Measurements from ENCODE around the gene SYT17. TPM values are rescaled to one million over a fixed set of nuclear protein-coding genes. Genes with fewer than 3 reads are reported as not detected.

The SYT17 gene
- polyA plus RNA-seq, 3 donors = 0.81 to 4.9 (median 1.1) TPM

GRCh38 chr16:19228052-19228451 lies 60.0 kb downstream of the SYT17 start:
- no peaks in the 10 kb centered on the region for H3K79me2 ChIP-seq (ENCODE audit: insufficient read depth, low read length)

GRCh38 chr16:19228575-19228974 lies 60.5 kb downstream of the SYT17 start:
- TF ChIP-seq CTCF (IDR thresholded peaks at IDR 0.05) = no peak
- Mint-ChIP-seq H3K9me3 (peaks cover 5 to 16% (median 13%) of the 10 kb centered on the region in 7 donors), H3K4me1 (peaks cover 7% of the 10 kb centered on the region), H3K27ac (no peak overlapping the region), H3K27me3 (ENCODE audit: low read depth in 3 of 3) (peaks cover 0 to 10% (median 5%) of the 10 kb centered on the region in 3 donors), H3K36me3 (peaks cover 0 to 2% of the 10 kb centered on the region in 2 donors), H3K4me3 (no peak overlapping the region)
- intact Hi-C loops (cut with micrococcal nuclease) = no loop called here
- Histone ChIP-seq H3K4me3 (replicated peaks in 1 of 3; ENCODE audit: low read depth in 2 of 3, low read length in 3 of 3) (no peak overlapping the region), H3K4me2 (replicated peaks; ENCODE audit: extremely low read depth, low read length, poor library complexity, severe bottlenecking) (no peak overlapping the region), H2AFZ (ENCODE audit: insufficient read depth, low read depth, low read length, poor library complexity, severe bottlenecking) (no peak overlapping the region), H3K36me3 (replicated peaks in 1 of 2; ENCODE audit: control insufficient read depth in 1 of 2, insufficient read depth in 2 of 2, low read length in 2 of 2) (no peaks in the 10 kb centered on the region), H3K9me3 (replicated peaks in 1 of 2; ENCODE audit: control insufficient read depth in 1 of 2, insufficient read depth in 1 of 2, low read length in 2 of 2) (peaks cover 4 to 12% of the 10 kb centered on the region in 2 donors), H3K4me1 (ENCODE audit: control insufficient read depth in 1 of 2, insufficient read depth in 2 of 2, low read length in 2 of 2) (peaks cover 6 to 7% of the 10 kb centered on the region in 2 donors), H3K9ac (ENCODE audit: insufficient read depth, low read length, poor library complexity, severe bottlenecking) (no peak overlapping the region), H3K27ac (ENCODE audit: low read depth in 1 of 2, low read length in 2 of 2) (no peak overlapping the region), H4K20me1 (ENCODE audit: insufficient read depth, low read length) (no peaks in the 10 kb centered on the region), H3K79me2 (ENCODE audit: insufficient read depth, low read length) (no peaks in the 10 kb centered on the region), H3K27me3 (ENCODE audit: control insufficient read depth in 2 of 2, insufficient read depth in 2 of 2, low read length in 2 of 2) (no peaks in the 10 kb centered on the region)
- DNase-seq = no peak
- WGBS (ENCODE audit: insufficient coverage) = 80% methylated on average over 1 of the region's 3 CpGs

More at GRCh38 chr16:19228052-19228451, 60.0 kb downstream of the SYT17 start:
- Histone ChIP-seq H3K4me2 (replicated peaks; ENCODE audit: extremely low read depth, low read length, poor library complexity, severe bottlenecking) (no peak overlapping the region), H3K4me3 (replicated peaks in 1 of 3; ENCODE audit: low read depth in 2 of 3, low read length in 3 of 3) (no peak overlapping the region), H3K27me3 (ENCODE audit: control insufficient read depth in 2 of 2, insufficient read depth in 2 of 2, low read length in 2 of 2) (no peaks in the 10 kb centered on the region), H4K20me1 (ENCODE audit: insufficient read depth, low read length) (no peaks in the 10 kb centered on the region), H3K9me3 (replicated peaks in 1 of 2; ENCODE audit: control insufficient read depth in 1 of 2, insufficient read depth in 1 of 2, low read length in 2 of 2) (peaks cover 4 to 12% of the 10 kb centered on the region in 2 donors), H3K36me3 (replicated peaks in 1 of 2; ENCODE audit: control insufficient read depth in 1 of 2, insufficient read depth in 2 of 2, low read length in 2 of 2) (no peaks in the 10 kb centered on the region), H2AFZ (ENCODE audit: insufficient read depth, low read depth, low read length, poor library complexity, severe bottlenecking) (no peak overlapping the region), H3K4me1 (ENCODE audit: control insufficient read depth in 1 of 2, insufficient read depth in 2 of 2, low read length in 2 of 2) (peaks cover 9 to 11% of the 10 kb centered on the region in 2 donors), H3K9ac (ENCODE audit: insufficient read depth, low read length, poor library complexity, severe bottlenecking) (no peak overlapping the region), H3K27ac (ENCODE audit: low read depth in 1 of 2, low read length in 2 of 2) (no peak overlapping the region)
- peaks cover 0 to 9% (median 5%) of the 10 kb centered on the region in 3 donors for H3K27me3 Mint-ChIP-seq (ENCODE audit: low read depth in 3 of 3)
- H3K27ac Mint-ChIP-seq = no peak overlapping the region
- no peak for TF ChIP-seq CTCF (IDR thresholded peaks at IDR 0.05)
- H3K4me3 Mint-ChIP-seq = no peak overlapping the region
- WGBS (ENCODE audit: insufficient coverage) = 84% methylated on average over 3 of the region's 4 CpGs
- no peak for DNase-seq
- H3K4me1 Mint-ChIP-seq = peaks cover 11% of the 10 kb centered on the region
- peaks cover 0 to 2% of the 10 kb centered on the region in 2 donors for H3K36me3 Mint-ChIP-seq
- intact Hi-C loops (cut with micrococcal nuclease) = no loop called here
- H3K9me3 Mint-ChIP-seq = peaks cover 5 to 16% (median 13%) of the 10 kb centered on the region in 7 donors
